ENCODE results near the gene PTGIS. TPM values are rescaled to one million over a fixed set of nuclear protein-coding genes. Genes with fewer than 3 reads are reported as not detected.

PTGIS gene
- total and polyA plus RNA-seq, 2 donors (not counting 3 experiments of a cell fraction or from before 2014, with no cell fraction given), result 6.2 to 11.8 TPM

DNA sequence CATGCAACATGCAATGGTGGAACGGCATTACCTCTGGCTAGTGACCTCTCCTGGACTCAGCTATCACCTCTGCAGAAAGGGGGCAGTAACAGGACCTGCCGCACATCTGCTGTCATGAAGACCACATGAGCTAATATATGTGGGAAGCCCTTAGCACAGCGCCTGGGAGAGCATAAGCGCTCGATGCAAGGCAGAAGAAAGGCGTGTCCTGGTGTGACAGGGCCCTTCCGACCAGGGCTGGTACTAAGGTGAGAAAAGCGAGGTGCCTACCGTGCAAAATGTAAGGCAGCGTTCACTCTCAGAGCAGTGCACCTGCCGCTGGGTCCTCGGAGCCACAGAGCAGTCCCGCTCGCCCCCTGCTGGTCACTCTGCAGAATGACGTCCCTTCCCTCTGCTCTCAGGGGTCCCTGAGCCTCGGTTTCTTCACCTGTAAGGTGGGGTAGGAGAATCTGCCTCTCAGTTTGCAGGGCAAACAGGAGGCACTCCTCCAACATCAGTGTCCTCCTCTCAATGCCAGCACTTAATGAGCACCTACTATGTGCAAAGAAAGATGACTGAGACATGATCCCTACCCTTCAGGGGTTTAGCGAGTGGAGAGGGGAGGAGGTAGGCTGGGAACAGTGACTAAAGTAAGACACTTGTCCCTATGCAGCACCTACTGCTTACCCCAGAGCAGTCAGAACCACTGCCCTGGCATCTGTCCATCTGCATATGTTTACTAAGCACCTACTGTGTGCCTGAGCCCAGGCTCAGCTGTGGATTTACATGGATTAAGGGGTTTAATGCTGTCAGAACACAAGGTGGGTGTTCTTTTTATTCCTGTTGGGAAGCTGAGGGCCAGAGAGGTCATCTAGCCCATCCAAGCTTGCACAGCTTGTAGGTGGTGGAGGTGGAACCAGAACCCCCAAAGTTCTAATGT, 41.1 kb upstream of the PTGIS start:
- no peaks in the 10 kb centered on the region for H3K4me1 ChIP-seq (ENCODE audit: control insufficient read depth, extremely low read depth, insufficient read depth, low read length)
- peak; percentile 61 for DNase-seq (ENCODE audit: low read depth, low spot score)
- H3K4me3 ChIP-seq (replicated peaks in 1 of 3; ENCODE audit: insufficient read depth in 1 of 3, low read depth in 1 of 3, low read length in 3 of 3), result no peak overlapping the region
- H2AFZ ChIP-seq (ENCODE audit: low read depth, low read length), result no peak overlapping the region
- TF ChIP-seq MYC (IDR thresholded peaks at IDR 0.05; ENCODE audit: low read depth, low read length) (no peak), POLR2AphosphoS5 (IDR thresholded peaks at IDR 0.05; ENCODE audit: insufficient read depth, low read depth, low read length) (no peak), JUN (IDR thresholded peaks at IDR 0.05; ENCODE audit: borderline replicate concordance, insufficient read depth, insufficient read length, low read depth) (no peak), CTCF (IDR thresholded peaks at IDR 0.05; ENCODE audit: extremely low read depth in 1 of 2, insufficient read depth in 1 of 2, low read depth in 1 of 2, low read length in 2 of 2) (peak; percentile 91 to 92), EZH2 (IDR thresholded peaks at IDR 0.05; ENCODE audit: borderline replicate concordance, low read depth, low read length, severe bottlenecking) (no peak), FOS (IDR thresholded peaks at IDR 0.05; ENCODE audit: borderline replicate concordance, insufficient read depth, low read length) (no peak)
- H3K27ac ChIP-seq (ENCODE audit: insufficient read depth, low read depth, low read length), result no peak overlapping the region
- intact Hi-C loops (cut with micrococcal nuclease) (loop anchor here (1.0 to 5.0 kb wide), 2 partner anchors 68 to 277 kb away; no protein-coding TSS in a partner anchor), dilution Hi-C loops (cut with MboI; ENCODE audit: extremely low pct_ligation_motif_present, low sequenced_read_pairs) (no loop called here)
- H3K9me1 ChIP-seq (replicated peaks; ENCODE audit: control insufficient read depth, extremely low read depth, insufficient read depth, low read length), result no peaks in the 10 kb centered on the region
- no peaks in the 10 kb centered on the region for H3K79me2 ChIP-seq (ENCODE audit: control insufficient read depth, insufficient read depth, low read length)
- ChIA-PET POLR2A (no interaction called here), CTCF (interaction anchor here (0.5 to 24.6 kb wide), 44 partner anchors 9 to 462 kb away, joined by 3 to 962 read pairs (median 4); partner anchors contain the start of gene SLC9A8)
- no peaks in the 10 kb centered on the region for H3K9me3 ChIP-seq (replicated peaks; ENCODE audit: control insufficient read depth, insufficient read depth, low read length)
- no peaks in the 10 kb centered on the region for H3K27me3 ChIP-seq (ENCODE audit: control insufficient read depth in 2 of 2, insufficient read depth in 2 of 2, low read length in 2 of 2)
- H3K9ac ChIP-seq (replicated peaks; ENCODE audit: extremely low read depth, insufficient read depth, low read length), result no peak overlapping the region
- FAIRE-seq, result peak; percentile 90
- H3K4me2 ChIP-seq (ENCODE audit: insufficient read depth, low read length), result no peak overlapping the region
- no peaks in the 10 kb centered on the region for H4K20me1 ChIP-seq (replicated peaks; ENCODE audit: control insufficient read depth, extremely low read depth, insufficient read depth, low read length)
- H3K36me3 ChIP-seq (ENCODE audit: control insufficient read depth in 2 of 2, extremely low read depth in 1 of 2, insufficient read depth in 2 of 2, low read length in 2 of 2), result no peaks in the 10 kb centered on the region
- BruUV-seq (replicated peaks), result no TSS peak
